Osteoblast (primary cell): ENCODE measurements around the gene ENTPD7. TPM values are rescaled to one million over a fixed set of nuclear protein-coding genes. Genes with fewer than 3 reads are reported as not detected.

Experiments
- DNase-seq: peaks from one replicate; pipeline ENCODE4 v3.0.0; 2011; ENCODE audit warnings: low spot score, mixed read lengths; ENCODE audit not compliant: insufficient read length; ENCODE audit errors: missing footprints
- H2AFZ ChIP-seq: 2 replicates; pipeline ENCODE4 v1.6.0; 2011; ENCODE audit warnings: mild to moderate bottlenecking, low read length
- H3K27ac ChIP-seq: 2 replicates; pipeline ENCODE4 v1.5.1; 2011; ENCODE audit warnings: mild to moderate bottlenecking, low read depth, low read length, moderate library complexity
- H3K27me3 ChIP-seq: 2 replicates; pipeline ENCODE4 v1.6.0; 2012; ENCODE audit warnings: mild to moderate bottlenecking, control low read depth, inconsistent platforms, low read length, moderate library complexity; ENCODE audit not compliant: insufficient read depth
- H3K36me3 ChIP-seq: 2 replicates; pipeline ENCODE4 v1.5.1; 2011; ENCODE audit warnings: mild to moderate bottlenecking, low read length, control low read depth, moderate library complexity; ENCODE audit not compliant: insufficient read depth
- H3K4me1 ChIP-seq: 2 replicates; pipeline ENCODE4 v1.5.1; 2011; ENCODE audit warnings: mild to moderate bottlenecking, low read length, control low read depth, moderate library complexity; ENCODE audit not compliant: insufficient read depth
- H3K4me2 ChIP-seq: 2 replicates; pipeline ENCODE4 v1.6.0; 2011; ENCODE audit warnings: mild to moderate bottlenecking, low read length; ENCODE audit not compliant: insufficient read depth
- H3K4me3 ChIP-seq: fragments of 200-600 bp; sonication (generic); 3 replicates; pipeline ENCODE4 v1.5.1; 2012; ENCODE audit warnings: mild to moderate bottlenecking, low read length, inconsistent platforms; ENCODE audit not compliant: insufficient read depth
- H3K79me2 ChIP-seq: 2 replicates; pipeline ENCODE4 v1.6.0; 2012; ENCODE audit warnings: mild to moderate bottlenecking, low read length, control low read depth, inconsistent platforms; ENCODE audit not compliant: insufficient read depth
- H3K9me3 ChIP-seq: 2 replicates; pipeline ENCODE4 v1.5.1; 2011; ENCODE audit warnings: low read depth, low read length, control low read depth
- H4K20me1 ChIP-seq: 2 replicates; pipeline ENCODE4 v1.6.0; 2012; ENCODE audit warnings: mild to moderate bottlenecking, low read length, control low read depth; ENCODE audit not compliant: insufficient read depth
- total RNA-seq: library from RNA; depleted of rRNA; stranded (reverse); fragments of >200 nt; gene quantifications from 2 replicates; pipeline ENCODE4 v1.2.3, GENCODE V29; 2012
- TF ChIP-seq, protein P1 (sequence below): IDR thresholded peaks from 2 replicates; pipeline ENCODE4 v1.5.1; 2011; ENCODE audit warnings: mild to moderate bottlenecking, low read depth, low read length, moderate library complexity; ENCODE audit errors: extremely low read depth

The ENTPD7 gene
- total RNA-seq, 1 donor: 35.5 TPM

DNA sequence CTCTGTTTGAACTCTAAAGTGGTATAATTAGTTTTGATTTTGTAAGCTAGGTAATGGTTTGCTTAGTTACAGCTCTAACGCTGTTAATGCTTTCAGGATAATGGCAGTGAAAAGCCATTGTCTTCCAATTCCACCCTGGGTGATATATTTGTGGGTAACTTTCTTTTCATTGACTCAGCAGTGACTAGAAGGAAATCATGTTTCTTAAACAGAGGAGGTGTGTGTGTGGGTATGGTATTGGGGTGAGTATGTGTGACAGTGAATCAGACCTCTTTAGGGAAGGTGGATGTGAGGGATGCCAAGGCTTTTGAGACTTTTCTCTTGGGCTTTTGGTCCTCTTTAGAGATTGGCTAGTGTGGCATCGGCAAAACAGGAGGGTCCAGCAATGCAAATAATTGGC, 13.6 kb downstream of the ENTPD7 start:
- peak overlapping the region; percentile 17 for H3K27ac ChIP-seq
- H3K36me3 ChIP-seq: peaks cover 42% of the 10 kb centered on the region
- H3K27me3 ChIP-seq: no peaks in the 10 kb centered on the region
- TF ChIP-seq, protein P1, sequence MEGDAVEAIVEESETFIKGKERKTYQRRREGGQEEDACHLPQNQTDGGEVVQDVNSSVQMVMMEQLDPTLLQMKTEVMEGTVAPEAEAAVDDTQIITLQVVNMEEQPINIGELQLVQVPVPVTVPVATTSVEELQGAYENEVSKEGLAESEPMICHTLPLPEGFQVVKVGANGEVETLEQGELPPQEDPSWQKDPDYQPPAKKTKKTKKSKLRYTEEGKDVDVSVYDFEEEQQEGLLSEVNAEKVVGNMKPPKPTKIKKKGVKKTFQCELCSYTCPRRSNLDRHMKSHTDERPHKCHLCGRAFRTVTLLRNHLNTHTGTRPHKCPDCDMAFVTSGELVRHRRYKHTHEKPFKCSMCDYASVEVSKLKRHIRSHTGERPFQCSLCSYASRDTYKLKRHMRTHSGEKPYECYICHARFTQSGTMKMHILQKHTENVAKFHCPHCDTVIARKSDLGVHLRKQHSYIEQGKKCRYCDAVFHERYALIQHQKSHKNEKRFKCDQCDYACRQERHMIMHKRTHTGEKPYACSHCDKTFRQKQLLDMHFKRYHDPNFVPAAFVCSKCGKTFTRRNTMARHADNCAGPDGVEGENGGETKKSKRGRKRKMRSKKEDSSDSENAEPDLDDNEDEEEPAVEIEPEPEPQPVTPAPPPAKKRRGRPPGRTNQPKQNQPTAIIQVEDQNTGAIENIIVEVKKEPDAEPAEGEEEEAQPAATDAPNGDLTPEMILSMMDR: no peak
- DNase-seq: peak; percentile 47
- H3K4me2 ChIP-seq: no peak overlapping the region
- H3K4me1 ChIP-seq: peaks cover 39% of the 10 kb centered on the region
- no peaks in the 10 kb centered on the region for H3K9me3 ChIP-seq
- no peak overlapping the region for H2AFZ ChIP-seq
- H4K20me1 ChIP-seq: no peaks in the 10 kb centered on the region
- H3K4me3 ChIP-seq: no peak overlapping the region
- peaks cover 56% of the 10 kb centered on the region for H3K79me2 ChIP-seq

DNA sequence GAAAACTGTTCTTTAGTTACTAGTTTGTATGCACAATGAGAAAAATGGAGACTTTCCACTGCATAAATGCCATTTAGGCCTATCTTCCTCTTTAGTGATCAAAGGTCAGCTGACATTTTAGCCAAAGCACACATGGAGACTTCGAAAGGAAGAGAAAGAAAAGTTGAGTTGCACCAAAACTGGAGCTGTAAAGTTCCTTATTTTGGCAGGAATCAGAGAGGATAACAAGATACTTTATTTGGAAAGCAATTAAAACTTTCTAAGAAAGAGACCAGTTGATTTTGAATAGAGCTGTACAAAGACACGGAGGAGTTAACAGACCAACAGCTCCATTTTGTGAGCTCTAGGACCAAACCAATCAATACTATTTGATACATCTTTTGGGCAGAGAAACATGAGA, 14.2 kb downstream of the ENTPD7 start:
- Histone ChIP-seq H3K27ac (peak overlapping the region; percentile 17), H3K4me3 (no peak overlapping the region), H3K9me3 (no peaks in the 10 kb centered on the region), H3K36me3 (peaks cover 38% of the 10 kb centered on the region), H3K4me1 (peaks cover 39% of the 10 kb centered on the region), H3K79me2 (peaks cover 54% of the 10 kb centered on the region), H4K20me1 (no peaks in the 10 kb centered on the region), H3K27me3 (no peaks in the 10 kb centered on the region), H3K4me2 (no peak overlapping the region), H2AFZ (no peak overlapping the region)
- DNase-seq: no peak
- TF ChIP-seq, protein P1: no peak

DNA sequence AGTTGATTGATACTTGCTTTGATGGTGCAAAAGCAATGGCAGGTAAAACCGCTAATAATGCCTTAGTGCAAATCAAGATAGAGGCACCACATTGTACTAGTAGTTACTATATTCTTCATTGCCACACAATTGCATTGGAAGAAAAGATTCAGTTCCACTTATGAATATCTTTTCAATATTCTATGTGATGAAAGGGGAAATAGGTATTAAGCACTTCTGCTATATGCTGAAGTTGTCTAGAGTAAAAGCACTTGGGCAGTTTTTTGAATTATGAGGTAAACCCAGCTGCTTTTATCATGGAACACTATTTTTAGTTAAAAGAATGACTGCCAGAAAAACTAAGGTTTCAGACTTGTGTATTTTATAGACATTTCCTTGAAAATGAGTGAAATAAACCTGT, 15.5 kb downstream of the ENTPD7 start:
- Histone ChIP-seq H3K9me3 (no peaks in the 10 kb centered on the region), H3K4me3 (no peak overlapping the region), H3K4me1 (peaks cover 39% of the 10 kb centered on the region), H4K20me1 (no peaks in the 10 kb centered on the region), H3K27me3 (no peaks in the 10 kb centered on the region), H2AFZ (no peak overlapping the region), H3K27ac (no peak overlapping the region), H3K79me2 (peaks cover 61% of the 10 kb centered on the region), H3K4me2 (no peak overlapping the region), H3K36me3 (peaks cover 42% of the 10 kb centered on the region)
- TF ChIP-seq, protein P1: no peak
- DNase-seq: no peak

DNA sequence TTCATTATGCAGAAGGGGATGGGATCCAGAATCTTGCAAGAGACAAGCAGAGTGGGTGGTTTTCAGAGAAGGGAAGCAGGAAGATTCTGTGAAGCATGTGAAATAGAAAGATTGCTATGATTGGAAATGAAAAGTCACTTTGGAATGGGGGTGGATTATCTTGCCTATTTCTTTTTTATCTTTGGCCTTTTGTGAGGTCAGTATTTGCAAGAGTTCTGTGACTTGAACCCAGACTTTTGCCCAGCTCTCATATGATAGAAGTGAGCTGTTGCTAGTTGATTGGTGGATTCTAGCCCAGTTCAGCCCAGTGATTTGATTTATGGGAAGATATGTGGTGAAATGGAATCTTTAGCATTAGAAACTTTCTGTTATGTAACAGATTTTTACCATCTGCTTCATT, 17.1 kb downstream of the ENTPD7 start:
- Histone ChIP-seq H3K9me3 (no peaks in the 10 kb centered on the region), H3K36me3 (peaks cover 44% of the 10 kb centered on the region), H3K79me2 (peaks cover 59% of the 10 kb centered on the region), H3K4me3 (no peak overlapping the region), H3K4me2 (peak overlapping the region; percentile 56), H3K27me3 (no peaks in the 10 kb centered on the region), H3K27ac (peak overlapping the region; percentile 74), H4K20me1 (no peaks in the 10 kb centered on the region), H2AFZ (no peak overlapping the region), H3K4me1 (peaks cover 44% of the 10 kb centered on the region)
- peak; percentile 78 for DNase-seq
- TF ChIP-seq, protein P1: no peak
